ENCODE results near the gene FRMD4A. TPM values are rescaled to one million over a fixed set of nuclear protein-coding genes. Genes with fewer than 3 reads are reported as not detected.
"Not testable (repeated sequence)": the region's sequence is repeated elsewhere in the genome, so short reads cannot be mapped to it uniquely, and the experiment has no call there.

Gene FRMD4A
- total RNA-seq, 2 experiments from 2014 or later = 0.17 TPM; not detected in 1

DNA sequence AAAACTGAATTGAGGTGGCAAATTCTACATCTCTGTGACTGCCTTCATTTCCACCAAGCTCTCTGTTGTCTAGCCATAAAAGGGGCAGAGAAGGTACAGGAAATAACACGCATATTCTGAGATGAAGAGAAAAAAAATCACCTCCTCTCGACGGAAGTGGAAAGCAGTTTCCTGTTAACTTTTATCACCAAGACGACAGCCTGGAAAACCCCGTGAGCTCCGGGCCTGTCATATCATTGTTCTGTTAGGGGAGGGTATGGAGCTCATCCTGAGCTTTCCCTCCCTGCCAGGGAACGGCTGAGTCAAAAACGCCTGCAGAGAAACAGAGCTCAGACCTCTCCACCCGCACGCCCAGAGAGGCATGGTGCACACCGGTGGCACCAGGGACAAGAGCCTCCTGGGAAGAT lies 543.7 kb downstream of the FRMD4A start:
- H3K79me2 ChIP-seq (ENCODE audit: insufficient read depth, low read depth, low read length) = no peaks in the 10 kb centered on the region
- CTCF ChIA-PET (ENCODE audit: unreplicated experiment) = interaction anchor here (1.0 kb wide), 1 partner anchor 9 kb away, joined by 3 read pairs; no protein-coding TSS in a partner anchor
- TF ChIP-seq EZH2phosphoT487 (IDR thresholded peaks at IDR 0.05; ENCODE audit: borderline replicate concordance, low read depth, low read length) = no peak
- TF ChIP-seq, protein P1, sequence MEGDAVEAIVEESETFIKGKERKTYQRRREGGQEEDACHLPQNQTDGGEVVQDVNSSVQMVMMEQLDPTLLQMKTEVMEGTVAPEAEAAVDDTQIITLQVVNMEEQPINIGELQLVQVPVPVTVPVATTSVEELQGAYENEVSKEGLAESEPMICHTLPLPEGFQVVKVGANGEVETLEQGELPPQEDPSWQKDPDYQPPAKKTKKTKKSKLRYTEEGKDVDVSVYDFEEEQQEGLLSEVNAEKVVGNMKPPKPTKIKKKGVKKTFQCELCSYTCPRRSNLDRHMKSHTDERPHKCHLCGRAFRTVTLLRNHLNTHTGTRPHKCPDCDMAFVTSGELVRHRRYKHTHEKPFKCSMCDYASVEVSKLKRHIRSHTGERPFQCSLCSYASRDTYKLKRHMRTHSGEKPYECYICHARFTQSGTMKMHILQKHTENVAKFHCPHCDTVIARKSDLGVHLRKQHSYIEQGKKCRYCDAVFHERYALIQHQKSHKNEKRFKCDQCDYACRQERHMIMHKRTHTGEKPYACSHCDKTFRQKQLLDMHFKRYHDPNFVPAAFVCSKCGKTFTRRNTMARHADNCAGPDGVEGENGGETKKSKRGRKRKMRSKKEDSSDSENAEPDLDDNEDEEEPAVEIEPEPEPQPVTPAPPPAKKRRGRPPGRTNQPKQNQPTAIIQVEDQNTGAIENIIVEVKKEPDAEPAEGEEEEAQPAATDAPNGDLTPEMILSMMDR (conservative IDR thresholded peaks at IDR 0.05; ENCODE audit: low read length) = no peak
- no peaks in the 10 kb centered on the region for H3K9me2 ChIP-seq (ENCODE audit: insufficient read depth, low read length)
- H2AFZ ChIP-seq (ENCODE audit: low read length) = peak overlapping the region; percentile 68
- H4K20me1 ChIP-seq (ENCODE audit: insufficient read depth, low read length) = no peaks in the 10 kb centered on the region
- DNase-seq (ENCODE audit: low spot score) = peak; percentile 79
- no peaks in the 10 kb centered on the region for H3K9me3 ChIP-seq (ENCODE audit: low read length)
- H3K4me2 ChIP-seq (ENCODE audit: low read length) = peak overlapping the region; percentile 58
- no peaks in the 10 kb centered on the region for H3K36me3 ChIP-seq (ENCODE audit: insufficient read depth, low read length)
- peaks cover 46% of the 10 kb centered on the region for H3K4me1 ChIP-seq (ENCODE audit: insufficient read depth, low read length, poor library complexity, severe bottlenecking)
- peak overlapping the region; percentile 49 for H3K4me3 ChIP-seq (ENCODE audit: low read depth, low read length, poor library complexity, severe bottlenecking)
- no TSS peak for BruUV-seq (replicated peaks)
- peak overlapping the region; percentile 56 for H3K27ac ChIP-seq (ENCODE audit: low read depth, low read length, poor library complexity, severe bottlenecking)
- POLR2A ChIA-PET = interaction anchor here (0.5 to 2.0 kb wide), 9 partner anchors 8 to 397 kb away, joined by 3 to 6 read pairs (median 3); no protein-coding TSS in a partner anchor
- intact Hi-C loops (cut with micrococcal nuclease; ENCODE audit: unreplicated experiment) = loop anchor here (1.0 to 10.0 kb wide), 6 partner anchors 44 to 688 kb away; no protein-coding TSS in a partner anchor

DNA sequence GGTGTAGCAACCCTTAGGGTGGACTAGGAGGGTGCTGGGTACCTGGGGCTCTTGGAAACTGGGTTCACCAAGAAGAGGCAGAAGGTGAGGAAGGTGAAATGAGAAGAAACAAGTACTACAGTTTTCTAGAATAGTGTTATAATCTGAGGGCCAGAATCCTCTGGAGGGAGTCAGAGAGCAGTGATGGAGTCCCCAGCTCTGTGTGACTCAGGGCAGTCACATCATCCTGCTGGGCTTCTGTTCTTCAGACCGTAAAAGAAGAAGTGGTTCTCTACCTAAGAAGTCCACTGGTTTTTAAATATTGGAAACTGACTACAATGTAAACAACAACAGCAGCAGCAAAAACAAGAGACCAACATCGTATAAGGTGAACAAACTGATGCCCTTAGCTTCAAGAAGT lies 546.7 kb downstream of the FRMD4A start:
- no peaks in the 10 kb centered on the region for H3K9me3 ChIP-seq (ENCODE audit: low read length)
- no peak overlapping the region; the same call in 1 of the 2 replicates for H3K4me2 ChIP-seq (ENCODE audit: low read length)
- no peaks in the 10 kb centered on the region for H3K79me2 ChIP-seq (ENCODE audit: insufficient read depth, low read depth, low read length)
- no peaks in the 10 kb centered on the region for H4K20me1 ChIP-seq (ENCODE audit: insufficient read depth, low read length)
- intact Hi-C loops (cut with micrococcal nuclease; ENCODE audit: unreplicated experiment) = loop anchor here (10.0 kb wide), 3 partner anchors 91 to 691 kb away; no protein-coding TSS in a partner anchor
- H3K9me2 ChIP-seq (ENCODE audit: insufficient read depth, low read length) = no peaks in the 10 kb centered on the region
- H2AFZ ChIP-seq (ENCODE audit: low read length) = peak overlapping the region; percentile 1; the same call in 1 of the 2 replicates
- DNase-seq (ENCODE audit: low spot score) = peak; percentile 69
- no peak overlapping the region for H3K4me3 ChIP-seq (ENCODE audit: low read depth, low read length, poor library complexity, severe bottlenecking)
- POLR2A ChIA-PET = interaction anchor here (0.6 to 0.8 kb wide), 4 partner anchors 19 to 1467 kb away, joined by 3 to 5 read pairs (median 4); no protein-coding TSS in a partner anchor
- no peaks in the 10 kb centered on the region for H3K36me3 ChIP-seq (ENCODE audit: insufficient read depth, low read length)
- TF ChIP-seq EZH2phosphoT487 (IDR thresholded peaks at IDR 0.05; ENCODE audit: borderline replicate concordance, low read depth, low read length) = no peak
- TF ChIP-seq, protein P1 (conservative IDR thresholded peaks at IDR 0.05; ENCODE audit: low read length) = peak; percentile 75
- H3K4me1 ChIP-seq (ENCODE audit: insufficient read depth, low read length, poor library complexity, severe bottlenecking) = peaks cover 44% of the 10 kb centered on the region
- peak overlapping the region; percentile 22 for H3K27ac ChIP-seq (ENCODE audit: low read depth, low read length, poor library complexity, severe bottlenecking)
- no TSS peak for BruUV-seq (replicated peaks)
- CTCF ChIA-PET (ENCODE audit: unreplicated experiment) = interaction anchor here (0.6 kb wide), 1 partner anchor 45 kb away, joined by 3 read pairs; no protein-coding TSS in a partner anchor

DNA sequence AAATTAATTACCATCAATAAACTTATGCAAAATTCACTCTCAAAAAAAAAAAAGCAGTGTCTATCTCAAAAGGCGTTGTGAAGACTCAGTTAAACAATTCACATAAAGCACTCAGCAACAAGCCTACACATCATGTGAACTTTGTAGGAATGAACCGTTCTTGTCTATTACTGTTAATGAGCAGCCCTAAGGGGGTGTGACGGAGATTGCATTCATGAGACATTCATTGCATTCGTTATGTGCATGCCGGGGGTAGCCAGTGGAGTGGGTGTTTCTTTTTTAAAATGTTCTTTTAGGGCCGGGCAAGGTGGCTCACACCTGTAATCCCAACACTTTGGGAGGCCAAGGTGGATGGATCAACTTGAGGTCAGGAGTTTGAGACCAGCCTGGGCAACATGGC lies 551.0 kb downstream of the FRMD4A start:
- H3K27ac ChIP-seq (ENCODE audit: low read depth, low read length, poor library complexity, severe bottlenecking) = no peak overlapping the region
- DNase-seq (ENCODE audit: low spot score) = no peak
- BruUV-seq (replicated peaks) = no TSS peak
- no peak overlapping the region for H3K4me2 ChIP-seq (ENCODE audit: low read length)
- peaks cover 27% of the 10 kb centered on the region for H3K4me1 ChIP-seq (ENCODE audit: insufficient read depth, low read length, poor library complexity, severe bottlenecking)
- no peaks in the 10 kb centered on the region for H3K79me2 ChIP-seq (ENCODE audit: insufficient read depth, low read depth, low read length)
- TF ChIP-seq, protein P1 (conservative IDR thresholded peaks at IDR 0.05; ENCODE audit: low read length) = no peak
- TF ChIP-seq EZH2phosphoT487 (IDR thresholded peaks at IDR 0.05; ENCODE audit: borderline replicate concordance, low read depth, low read length) = no peak
- ChIA-PET POLR2A (no interaction called here), CTCF (ENCODE audit: unreplicated experiment) (no interaction called here)
- H3K4me3 ChIP-seq (ENCODE audit: low read depth, low read length, poor library complexity, severe bottlenecking) = no peak overlapping the region
- no peaks in the 10 kb centered on the region for H3K9me3 ChIP-seq (ENCODE audit: low read length)
- intact Hi-C loops (cut with micrococcal nuclease; ENCODE audit: unreplicated experiment) = loop anchor here (2.0 to 10.0 kb wide), 4 partner anchors 95 to 695 kb away; no protein-coding TSS in a partner anchor
- H3K36me3 ChIP-seq (ENCODE audit: insufficient read depth, low read length) = no peaks in the 10 kb centered on the region
- H3K9me2 ChIP-seq (ENCODE audit: insufficient read depth, low read length) = no peaks in the 10 kb centered on the region
- no peaks in the 10 kb centered on the region for H4K20me1 ChIP-seq (ENCODE audit: insufficient read depth, low read length)
- no peak overlapping the region for H2AFZ ChIP-seq (ENCODE audit: low read length)

DNA sequence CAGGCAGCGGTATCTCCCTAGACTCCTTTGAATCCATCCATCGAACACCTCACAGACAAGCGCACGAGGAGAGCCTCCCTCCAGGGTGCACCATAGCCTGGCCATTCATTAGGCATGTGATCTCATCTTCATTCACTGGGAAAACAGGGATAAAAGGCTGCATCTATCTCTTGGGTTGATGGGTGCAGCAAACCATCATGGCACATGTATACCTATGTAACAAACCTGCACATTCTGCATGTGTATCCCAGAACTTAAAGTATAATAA lies 552.1 kb downstream of the FRMD4A start:
- DNase-seq (ENCODE audit: low spot score); POLR2A ChIA-PET; H3K4me3 ChIP-seq (ENCODE audit: low read depth, low read length, poor library complexity, severe bottlenecking); H3K4me2 ChIP-seq (ENCODE audit: low read length); H3K36me3 ChIP-seq (ENCODE audit: insufficient read depth, low read length); H3K9me2 ChIP-seq (ENCODE audit: insufficient read depth, low read length); H3K27ac ChIP-seq (ENCODE audit: low read depth, low read length, poor library complexity, severe bottlenecking); H4K20me1 ChIP-seq (ENCODE audit: insufficient read depth, low read length); H3K79me2 ChIP-seq (ENCODE audit: insufficient read depth, low read depth, low read length); H3K9me3 ChIP-seq (ENCODE audit: low read length); BruUV-seq (replicated peaks); CTCF ChIA-PET (ENCODE audit: unreplicated experiment); H2AFZ ChIP-seq (ENCODE audit: low read length): not testable (repeated sequence)
- intact Hi-C loops (cut with micrococcal nuclease; ENCODE audit: unreplicated experiment) = loop anchor here (1.0 to 2.0 kb wide), 2 partner anchors 118 to 406 kb away; no protein-coding TSS in a partner anchor
- H3K4me1 ChIP-seq (ENCODE audit: insufficient read depth, low read length, poor library complexity, severe bottlenecking) = peaks cover 18% of the 10 kb centered on the region
